Renal cortex interstitium (tissue), 11 donors: ENCODE data around the gene CPLANE2. TPM values are rescaled to one million over a fixed set of nuclear protein-coding genes. Genes with fewer than 3 reads are reported as not detected.
"Not testable (repeated sequence)": the region's sequence is repeated elsewhere in the genome, so short reads cannot be mapped to it uniquely, and the experiment has no call there.

Experiments
- DNase-seq, 11 donors: peaks; one replicate each; pipeline ENCODE4 v3.0.0-alpha.2; 2013; ENCODE audit warnings: low read depth in 9 of 11, low spot score in 4 of 11; ENCODE audit errors: extremely low read depth in 1 of 11
- polyA plus RNA-seq, 3 donors: library from polyadenylated mRNA; unstranded; fragments of 120-200 nt; gene quantifications; one replicate each; pipeline ENCODE4 v1.2.1, GENCODE V29; 2013; ENCODE audit not compliant: insufficient read length in 3 of 3

Gene CPLANE2
- polyA plus RNA-seq, 3 donors: 3.2 to 6.1 (median 5.9) TPM

DNA sequence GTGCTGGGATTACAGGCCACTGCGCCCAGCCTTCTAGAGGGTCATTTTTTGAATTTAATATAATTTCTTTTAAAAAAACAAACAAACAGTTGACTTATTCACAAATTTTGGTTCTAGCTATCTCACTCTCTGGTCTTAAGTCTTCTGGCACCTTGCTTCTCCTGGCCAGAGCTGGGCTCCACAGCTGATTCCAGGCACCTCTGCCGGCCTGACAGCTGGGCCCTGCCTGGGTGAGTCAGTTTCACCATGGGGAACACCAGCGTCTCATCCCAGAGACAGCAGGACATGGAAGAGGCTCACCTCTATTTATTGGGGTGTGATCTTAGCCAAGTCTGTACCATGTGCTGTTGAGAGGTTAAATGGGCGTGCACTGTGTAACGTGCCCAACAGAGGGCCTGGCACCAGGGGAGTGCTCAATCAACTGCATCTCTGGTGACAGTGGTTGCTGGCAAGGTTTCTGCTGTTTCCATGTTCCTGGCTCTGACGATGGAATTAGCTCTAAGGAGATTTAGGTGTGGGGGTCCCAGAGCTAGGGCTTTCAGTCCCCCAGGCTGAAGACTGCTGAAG, 956 bp downstream of the CPLANE2 start:
- DNase-seq: no peak

DNA sequence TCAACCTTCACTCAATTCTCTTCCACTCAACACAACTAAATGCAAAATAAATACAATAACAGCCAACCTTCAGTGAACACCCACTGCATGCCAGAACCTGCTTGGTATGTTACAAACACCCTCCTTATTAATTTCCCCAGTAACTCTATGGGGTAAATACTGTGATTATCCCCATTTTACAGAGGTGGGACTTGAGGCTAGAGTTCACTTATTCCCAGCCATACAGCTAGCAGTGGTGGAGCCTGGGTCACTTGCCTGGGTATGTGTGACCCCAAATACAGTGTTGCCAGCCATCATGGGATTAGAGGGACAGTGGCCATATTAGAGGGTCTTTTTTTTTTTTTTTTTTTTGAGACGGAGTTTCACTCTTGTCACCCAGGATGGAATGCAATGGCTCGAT, 1.6 kb downstream of the CPLANE2 start:
- DNase-seq: no peak

DNA sequence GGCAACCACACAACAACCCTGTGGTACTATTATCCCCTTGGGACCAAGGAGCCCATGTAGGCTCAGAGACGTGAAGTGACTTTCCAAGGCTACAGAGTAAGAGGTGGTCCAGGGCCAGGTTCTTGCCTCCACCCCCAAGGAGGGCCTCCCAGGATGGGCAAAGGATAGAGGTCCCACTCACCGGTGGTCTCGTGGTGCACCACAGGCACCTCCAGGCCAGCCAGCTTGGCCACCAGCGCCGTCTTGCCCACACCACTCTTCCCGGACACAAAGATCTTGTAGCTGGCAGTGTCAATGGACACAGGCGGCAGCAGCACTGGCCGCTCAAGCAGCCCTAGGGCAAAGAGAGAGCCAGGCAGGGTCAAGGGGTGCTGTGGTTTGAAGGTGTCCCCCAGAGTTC, 3.6 kb downstream of the CPLANE2 start:
- no peak for DNase-seq

DNA sequence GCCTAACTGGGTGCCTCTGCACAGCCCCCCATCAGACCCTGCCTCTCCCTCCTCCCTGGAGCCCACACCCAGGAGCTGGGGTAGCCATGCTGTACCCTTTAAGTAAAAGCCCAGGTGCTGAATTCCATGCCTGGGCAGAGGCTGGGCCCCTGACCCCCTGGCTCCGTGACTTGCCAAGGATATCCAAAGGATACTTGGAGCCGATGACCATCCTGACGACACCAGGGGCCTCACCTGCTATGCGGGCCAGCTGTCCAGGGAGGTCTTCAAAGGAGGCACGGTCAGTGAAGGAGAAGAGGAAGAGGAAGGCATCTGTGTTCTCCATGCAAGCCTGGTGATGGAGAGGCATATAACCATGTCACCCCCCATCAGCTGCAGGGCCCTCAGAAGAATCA, 4.7 kb downstream of the CPLANE2 start:
- DNase-seq: no peak

DNA sequence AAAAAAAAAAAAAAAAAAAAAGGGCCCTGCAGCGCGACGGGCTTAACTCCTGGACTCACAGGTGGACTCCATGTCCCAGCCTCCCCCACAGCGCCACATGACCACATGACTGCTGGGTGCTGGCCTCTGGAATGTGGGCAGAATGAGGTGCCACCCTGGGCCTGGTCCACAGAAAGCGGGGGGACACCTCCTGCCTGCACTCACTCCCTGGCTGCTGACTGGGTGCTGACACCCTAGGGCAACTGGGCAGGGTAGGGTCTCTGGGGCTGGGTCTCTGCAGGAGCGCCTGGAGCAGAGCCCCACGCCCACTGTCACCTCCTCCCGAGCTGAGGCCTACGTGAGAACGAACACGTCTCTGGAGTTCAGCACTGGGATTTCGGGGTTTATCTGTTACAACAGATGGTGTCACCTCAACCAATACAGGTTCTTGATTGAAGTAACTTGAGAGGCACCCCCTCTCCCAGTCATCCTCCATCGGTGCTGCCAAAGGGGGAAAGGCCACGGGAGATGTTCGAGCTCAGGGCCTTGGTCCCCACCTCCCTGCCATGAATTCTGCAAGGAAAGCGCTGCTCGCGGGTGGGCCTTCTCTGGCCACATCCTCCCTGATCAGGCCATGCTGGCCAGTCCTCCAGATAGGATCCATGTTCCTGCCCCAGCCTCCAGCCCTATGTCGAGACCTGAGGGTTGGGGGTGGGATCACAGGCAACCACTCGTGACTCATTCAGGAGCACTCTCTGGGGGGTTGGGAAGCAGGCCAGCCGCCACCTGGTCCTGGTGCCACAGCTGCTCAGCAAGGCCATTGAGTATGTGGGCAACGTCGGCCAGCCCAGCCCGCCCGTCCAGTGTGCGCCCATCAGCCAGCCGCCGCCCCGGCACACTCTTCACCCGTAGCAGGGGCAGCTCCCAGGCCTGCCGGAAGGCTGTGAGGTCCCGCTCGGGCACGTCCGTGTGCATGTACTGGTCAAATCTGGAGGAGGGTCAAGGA, 5.4 kb downstream of the CPLANE2 start:
- no peak for DNase-seq

DNA sequence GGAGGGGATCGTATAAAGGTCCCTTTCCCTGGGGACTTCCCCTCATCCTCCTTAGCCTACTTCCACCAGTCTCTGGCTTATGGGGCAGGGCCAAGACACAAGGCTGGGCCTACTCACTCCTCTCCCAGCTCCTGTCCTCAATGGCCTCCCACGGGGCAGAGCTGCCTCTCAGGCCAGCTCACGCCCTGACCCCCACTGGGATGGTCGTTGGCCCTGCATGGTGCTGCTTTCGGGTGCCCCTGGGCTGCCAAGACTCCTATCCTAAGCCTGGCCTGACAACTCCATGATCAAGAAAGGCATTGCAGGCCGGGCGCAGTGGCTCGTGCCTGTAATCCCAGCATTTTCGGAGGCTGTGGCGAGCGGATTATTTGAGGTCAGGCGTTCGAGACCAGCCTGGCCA, 6.2 kb downstream of the CPLANE2 start:
- DNase-seq: no peak

DNA sequence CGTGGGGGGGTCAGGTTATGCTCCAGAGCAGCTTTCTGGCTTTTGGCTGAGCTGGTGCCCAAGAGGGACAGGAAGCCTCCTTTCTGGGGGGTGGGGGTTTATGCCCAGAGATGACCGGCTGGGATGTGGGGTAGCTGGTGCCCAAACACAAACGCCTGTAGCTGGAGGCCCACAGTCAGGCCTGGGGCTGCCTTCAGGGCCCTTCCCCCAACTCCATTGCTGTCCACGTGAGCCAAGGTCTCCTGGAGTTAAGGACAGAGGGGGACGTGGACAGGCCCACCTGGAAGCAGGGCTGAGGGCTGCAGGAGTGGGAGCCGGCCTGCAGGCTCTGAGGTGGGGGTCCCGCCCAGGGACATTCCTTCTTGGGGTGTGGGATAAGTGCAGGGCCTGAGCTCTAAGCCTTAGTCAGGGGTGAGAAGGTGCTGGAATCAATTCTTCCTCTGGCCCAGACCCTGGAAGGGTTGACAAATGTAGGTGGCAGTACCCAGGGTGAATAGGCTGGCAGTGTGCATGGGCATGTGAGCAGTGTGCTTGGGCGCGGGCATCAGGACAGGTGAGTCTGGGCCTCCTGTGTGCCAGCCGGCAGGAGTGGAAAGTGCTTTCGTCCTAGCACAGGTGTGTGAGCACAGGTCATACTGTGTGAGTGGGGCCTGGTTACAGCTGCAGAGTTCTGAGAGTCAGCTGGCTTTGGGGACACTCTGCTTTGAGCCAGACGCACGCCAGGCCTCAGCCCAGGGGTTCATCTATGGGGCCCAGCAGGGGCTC, 6.8 kb downstream of the CPLANE2 start:
- no peak for DNase-seq

DNA sequence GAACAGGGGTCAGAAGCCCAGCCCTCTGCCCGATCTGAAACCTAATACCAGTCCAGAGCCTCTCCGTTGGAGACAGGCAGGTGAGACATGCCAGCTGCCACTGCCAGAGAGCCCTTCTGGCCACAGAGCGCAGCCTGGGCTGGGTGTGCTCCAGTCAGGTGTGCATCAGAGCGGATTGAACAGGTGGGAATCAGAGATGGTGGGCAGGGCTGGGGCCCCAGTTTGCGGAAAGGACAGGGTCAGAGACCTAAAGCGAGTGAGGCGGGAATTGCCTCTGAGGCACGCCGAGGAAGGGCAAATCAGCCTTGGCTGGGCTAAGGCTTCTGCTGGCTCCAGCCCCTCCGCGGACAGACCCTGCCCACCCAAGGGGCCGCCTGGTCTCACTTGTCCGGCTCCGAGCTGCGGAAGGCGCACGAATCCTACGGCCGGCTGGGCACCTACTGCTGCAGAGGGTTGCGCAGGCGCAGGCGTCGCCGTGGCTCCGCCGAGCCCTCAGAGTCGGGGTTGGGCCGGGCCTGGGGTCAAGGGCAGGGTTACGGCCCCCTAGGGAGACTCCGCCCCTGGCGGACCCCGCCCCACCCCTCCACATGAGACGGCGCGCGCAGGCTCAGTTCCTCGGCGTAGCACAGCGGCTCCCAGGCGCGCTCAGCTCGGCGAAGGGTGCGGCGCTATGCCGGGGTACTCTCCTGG, 10.3 kb downstream of the CPLANE2 start:
- DNase-seq: peak in 1 of 11 donors; percentile 51

DNA sequence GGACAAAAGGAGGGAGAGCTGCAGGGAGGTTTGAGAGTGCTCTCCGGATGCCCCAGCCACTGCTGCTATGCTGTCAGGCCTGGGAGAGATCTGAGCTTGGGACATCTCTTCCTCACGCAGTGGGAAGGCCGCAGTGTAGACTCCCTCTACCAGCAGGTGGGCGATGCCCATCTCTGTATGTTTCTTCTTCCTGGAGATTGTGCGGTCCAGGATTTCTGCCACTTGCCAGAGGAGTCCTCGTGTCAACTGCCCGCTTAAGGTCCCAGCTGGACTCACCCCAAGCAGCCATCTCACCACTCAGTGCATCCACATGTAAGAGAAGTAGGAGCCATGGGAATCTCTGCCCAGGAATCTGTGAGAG, 10.9 kb downstream of the CPLANE2 start:
- no peak for DNase-seq

DNA sequence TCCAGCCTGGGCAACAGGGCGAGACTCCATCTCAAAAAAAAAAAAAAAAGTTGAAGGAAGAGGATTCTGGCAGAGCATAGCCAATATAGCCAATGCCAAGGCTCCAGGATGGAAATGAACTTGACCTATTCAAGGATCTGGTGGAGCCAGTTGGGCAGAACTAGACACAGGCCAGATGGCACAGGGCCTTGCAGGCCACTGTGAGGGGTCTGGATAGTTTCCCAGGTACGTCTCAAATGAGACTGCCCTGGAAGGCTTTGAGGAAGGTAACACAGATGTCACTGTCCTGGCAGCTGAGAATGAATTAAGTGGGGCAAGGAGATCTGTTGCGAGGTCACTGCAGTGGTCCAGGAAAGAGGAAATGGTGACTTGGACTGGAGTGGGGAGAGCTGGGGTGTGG, 12.5 kb downstream of the CPLANE2 start:
- no peak for DNase-seq

DNA sequence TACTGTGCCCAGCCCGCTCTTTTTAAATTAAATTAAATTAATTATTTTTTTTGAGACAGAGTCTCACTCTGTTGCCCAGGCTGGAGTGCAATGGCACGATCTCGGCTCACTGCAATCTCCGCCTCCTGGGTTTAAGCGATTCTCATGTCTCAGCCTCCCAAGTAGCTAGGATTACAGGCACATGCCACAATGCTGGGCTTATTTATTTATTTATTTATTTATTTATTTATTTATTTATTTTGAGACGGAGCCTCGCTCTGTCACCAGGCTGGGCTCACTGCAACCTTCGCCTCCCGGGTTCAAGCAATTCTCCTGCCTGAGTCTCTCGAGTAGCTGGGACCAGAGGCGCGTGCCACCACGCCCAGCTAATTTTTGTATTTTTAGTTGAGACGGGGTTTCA, 14.3 kb downstream of the CPLANE2 start:
- not testable (repeated sequence) for DNase-seq

DNA sequence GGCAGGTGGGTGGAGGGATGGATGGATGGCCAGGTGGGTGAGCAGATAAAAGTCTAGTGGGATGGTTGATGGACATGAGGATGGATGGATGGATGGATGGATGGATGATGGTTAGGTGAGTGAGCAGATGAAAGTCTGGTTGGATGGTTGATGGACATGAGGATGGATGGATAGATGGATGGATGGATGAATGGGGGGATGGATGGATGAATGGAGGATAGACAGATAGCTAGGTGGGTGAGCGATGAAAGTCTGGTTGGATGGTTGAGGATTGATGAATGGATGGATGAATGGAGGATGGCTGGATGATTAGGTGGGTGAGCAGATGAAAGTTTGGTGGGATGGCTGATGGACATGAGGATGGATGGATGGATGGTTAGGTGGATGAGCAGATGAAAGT, 15.5 kb downstream of the CPLANE2 start:
- DNase-seq: no peak

DNA sequence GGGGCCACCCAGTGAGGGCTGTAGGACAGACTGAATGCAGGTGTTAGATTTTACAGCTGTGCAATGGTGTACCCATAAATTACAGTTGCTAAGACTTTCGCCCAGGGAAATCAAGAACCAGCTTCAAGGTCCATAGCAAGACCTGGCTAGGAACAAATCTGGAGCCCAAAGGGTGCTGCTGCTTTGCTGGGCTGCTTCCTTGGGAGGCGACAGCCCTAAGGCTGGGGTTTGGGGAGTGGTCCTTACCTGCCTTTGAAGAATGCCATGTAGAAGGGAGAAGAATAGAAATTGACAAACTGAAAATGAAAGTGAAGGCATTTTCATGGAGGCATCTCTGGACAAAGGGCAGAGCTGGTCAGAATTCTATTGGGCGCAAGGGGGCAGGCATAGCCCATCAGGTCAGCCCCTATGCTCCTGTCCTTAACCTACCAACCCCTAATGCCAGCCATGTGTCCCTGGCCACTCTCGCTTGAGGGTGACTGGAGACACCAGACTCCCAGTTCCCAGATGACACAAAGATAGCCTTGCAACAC, 16.9 kb downstream of the CPLANE2 start:
- DNase-seq: no peak

DNA sequence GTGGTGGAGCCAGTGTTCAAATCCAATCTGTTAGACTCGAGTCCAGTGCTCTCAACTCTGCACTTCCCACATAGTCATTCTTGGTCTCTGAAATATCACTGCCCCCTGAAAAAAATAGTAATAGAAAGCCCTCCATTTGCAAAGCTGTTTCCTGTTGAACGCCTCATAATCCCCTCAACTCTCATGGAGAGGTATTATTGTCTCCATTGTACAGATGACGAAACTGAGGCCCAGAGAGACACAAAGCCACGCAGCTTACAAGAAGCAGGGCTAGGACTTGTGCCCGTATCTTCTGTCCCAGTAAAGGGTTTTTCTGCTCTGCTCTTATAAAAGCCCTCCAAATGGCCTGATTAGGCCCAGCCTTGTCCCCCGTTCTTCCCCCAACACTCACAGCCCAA, 18.3 kb downstream of the CPLANE2 start:
- DNase-seq: no peak

DNA sequence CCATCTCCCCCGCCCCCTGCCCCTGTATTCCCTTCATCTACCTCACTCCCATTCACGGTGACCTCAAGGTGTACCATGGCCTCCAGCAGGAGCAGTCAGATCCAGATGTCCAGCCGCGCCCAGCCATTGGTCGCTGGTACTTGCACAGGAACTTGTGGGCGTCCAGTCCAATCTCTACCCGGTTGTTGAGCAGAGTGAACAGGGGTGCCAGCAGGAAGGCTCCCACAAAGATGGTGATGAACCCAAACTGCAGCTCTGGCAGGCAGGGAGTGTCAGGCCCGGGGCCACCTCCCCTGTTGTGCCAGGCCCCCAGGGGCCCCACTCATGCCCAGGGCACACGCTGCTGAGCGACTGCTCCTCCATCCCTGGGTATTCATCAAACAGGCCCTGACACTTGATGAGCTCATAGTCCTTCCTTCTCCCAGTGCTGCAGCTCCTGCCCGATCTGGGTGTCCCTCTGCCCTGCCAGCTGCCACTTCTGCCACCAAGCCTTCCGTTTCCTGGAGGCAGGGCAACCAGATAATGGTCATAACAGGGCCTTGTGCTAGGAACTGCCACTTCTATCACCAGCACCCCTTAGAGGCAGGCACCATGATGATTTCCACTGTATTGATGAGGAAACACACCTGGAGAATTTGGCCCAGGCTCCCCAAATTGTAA, 18.8 kb downstream of the CPLANE2 start:
- no peak for DNase-seq

DNA sequence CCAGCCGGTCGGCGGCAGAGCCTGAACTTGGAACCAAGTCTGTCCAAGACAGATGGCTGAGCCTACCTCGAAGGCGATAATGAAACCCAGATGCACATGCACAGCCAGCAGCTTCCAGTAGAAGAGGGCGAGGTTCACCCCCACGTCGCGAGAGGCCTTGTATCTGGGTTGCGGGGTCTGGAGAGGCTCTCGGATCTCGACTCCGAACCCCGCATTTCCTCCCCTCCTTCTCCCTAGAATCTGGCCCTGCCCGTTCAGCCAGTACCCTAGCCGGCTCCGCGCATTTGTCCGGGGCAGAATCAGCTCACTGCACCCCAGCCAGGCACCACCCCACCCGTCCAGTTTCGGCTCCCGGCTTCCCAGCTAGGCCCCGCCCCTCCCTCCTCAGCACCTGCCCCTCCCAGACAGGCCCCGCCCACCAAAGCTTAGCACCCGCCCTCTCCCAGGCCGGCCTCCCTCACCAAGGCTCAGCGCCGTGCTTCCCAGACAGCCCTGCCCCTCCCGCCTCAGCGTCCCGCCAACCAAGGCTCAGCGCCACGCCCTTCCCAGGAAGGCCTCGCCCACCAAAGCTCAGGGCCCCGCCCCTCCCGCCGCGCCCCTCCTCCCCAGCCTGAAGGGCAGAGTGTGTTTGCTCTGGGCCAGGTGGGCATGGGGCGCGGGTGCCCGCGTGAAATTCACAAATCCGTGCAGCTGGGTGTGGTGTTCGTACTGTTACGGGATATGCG, 19.8 kb downstream of the CPLANE2 start:
- DNase-seq: peak in 10 of 11 donors; percentile 82 to 95 (median 90)

DNA sequence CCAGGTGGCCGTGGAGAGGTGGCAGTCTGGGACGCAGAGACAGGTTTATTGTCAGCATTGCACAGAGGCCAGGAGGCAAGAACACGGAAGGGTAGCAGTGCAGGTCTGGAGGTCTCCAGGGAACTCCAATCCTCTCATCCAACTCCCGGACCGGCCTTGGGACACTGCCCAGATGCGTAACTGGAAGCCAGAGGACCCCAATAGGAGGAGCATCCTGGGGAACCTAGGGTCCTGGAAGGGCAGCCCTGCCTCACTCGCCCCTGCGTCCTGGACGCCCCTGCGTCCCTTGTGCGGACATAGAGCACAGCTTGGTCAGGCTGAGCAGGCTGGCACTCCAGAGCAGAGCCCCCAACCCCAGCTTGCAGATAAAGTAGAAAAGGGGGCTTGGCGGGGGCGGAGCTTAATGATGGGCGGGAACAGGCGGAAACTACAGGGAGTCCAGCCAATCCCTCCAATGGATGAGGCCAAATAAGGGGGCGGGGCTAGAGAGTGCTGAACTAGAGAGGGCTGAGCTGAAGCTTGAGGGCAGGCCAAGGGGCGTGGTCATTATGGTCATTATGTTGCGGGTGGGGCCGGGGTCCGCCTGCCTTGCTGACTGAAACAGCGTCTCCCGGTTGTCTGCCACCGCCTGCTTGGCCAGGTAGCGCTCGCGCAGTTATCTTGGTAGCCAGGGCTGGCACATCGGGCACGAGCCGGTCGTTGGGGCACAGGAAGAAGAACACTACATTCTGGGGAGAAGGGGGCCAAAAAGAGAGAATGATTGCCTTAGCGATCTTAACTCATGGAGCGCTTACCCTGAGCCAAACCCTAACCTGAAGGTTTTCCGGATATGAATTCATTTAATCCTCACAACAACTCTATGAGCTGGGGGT, 20.9 kb downstream of the CPLANE2 start:
- peak in 9 of 11 donors; percentile 70 to 89 (median 83) for DNase-seq
